HS-5 (cell line): ENCODE measurements around the gene GSTP1.
"Not testable (repeated sequence)": the region's sequence is repeated elsewhere in the genome, so short reads cannot be mapped to it uniquely, and the experiment has no call there.

Source experiments
- DNase-seq: peaks from one replicate; pipeline ENCODE4 v3.0.0-alpha.2; 2012; ENCODE audit warnings: low read depth

The GSTP1 gene

DNA sequence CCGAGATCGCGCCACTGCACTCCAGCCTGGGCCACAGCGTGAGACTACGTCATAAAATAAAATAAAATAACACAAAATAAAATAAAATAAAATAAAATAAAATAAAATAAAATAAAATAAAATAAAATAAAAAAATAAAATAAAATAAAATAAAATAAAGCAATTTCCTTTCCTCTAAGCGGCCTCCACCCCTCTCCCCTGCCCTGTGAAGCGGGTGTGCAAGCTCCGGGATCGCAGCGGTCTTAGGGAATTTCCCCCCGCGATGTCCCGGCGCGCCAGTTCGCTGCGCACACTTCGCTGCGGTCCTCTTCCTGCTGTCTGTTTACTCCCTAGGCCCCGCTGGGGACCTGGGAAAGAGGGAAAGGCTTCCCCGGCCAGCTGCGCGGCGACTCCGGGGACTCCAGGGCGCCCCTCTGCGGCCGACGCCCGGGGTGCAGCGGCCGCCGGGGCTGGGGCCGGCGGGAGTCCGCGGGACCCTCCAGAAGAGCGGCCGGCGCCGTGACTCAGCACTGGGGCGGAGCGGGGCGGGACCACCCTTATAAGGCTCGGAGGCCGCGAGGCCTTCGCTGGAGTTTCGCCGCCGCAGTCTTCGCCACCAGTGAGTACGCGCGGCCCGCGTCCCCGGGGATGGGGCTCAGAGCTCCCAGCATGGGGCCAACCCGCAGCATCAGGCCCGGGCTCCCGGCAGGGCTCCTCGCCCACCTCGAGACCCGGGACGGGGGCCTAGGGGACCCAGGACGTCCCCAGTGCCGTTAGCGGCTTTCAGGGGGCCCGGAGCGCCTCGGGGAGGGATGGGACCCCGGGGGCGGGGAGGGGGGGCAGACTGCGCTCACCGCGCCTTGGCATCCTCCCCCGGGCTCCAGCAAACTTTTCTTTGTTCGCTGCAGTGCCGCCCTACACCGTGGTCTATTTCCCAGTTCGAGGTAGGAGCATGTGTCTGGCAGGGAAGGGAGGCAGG, at the start of gene GSTP1:
TSS of gene GSTP1 (plus strand) at position 566 of the 958 bp plus-strand sequence. CDS start at position 598, 32 bp downstream.
- DNase-seq = peak; percentile 66

- peak; percentile 4 for DNase-seq
These were observed 49.4 kb upstream of the GSTP1 start for GRCh38 chr11:67534070-67534679.

GRCh38 chr11:67535561-67535960, 48.1 kb upstream of the GSTP1 start:
- DNase-seq = no peak

DNA sequence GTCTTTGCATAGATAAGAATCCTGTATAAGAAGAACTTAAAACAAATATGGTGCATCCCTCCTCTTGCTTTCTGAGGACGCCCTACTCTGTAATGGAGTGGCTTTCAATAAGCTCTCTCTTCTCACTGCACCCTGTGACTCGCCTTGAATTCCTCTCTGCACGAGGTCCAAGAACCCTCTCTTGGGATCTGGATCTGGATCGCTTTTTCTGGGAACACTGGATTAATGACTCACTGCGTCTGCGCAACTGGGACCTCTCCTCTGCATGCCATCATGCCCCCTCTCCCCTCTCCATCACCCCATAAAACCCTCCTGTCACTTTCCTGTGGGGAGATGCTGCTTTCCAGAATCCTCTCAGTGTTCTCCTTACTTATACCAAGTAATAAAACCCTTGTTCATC, 45.3 kb upstream of the GSTP1 start:
- no peak for DNase-seq

DNA sequence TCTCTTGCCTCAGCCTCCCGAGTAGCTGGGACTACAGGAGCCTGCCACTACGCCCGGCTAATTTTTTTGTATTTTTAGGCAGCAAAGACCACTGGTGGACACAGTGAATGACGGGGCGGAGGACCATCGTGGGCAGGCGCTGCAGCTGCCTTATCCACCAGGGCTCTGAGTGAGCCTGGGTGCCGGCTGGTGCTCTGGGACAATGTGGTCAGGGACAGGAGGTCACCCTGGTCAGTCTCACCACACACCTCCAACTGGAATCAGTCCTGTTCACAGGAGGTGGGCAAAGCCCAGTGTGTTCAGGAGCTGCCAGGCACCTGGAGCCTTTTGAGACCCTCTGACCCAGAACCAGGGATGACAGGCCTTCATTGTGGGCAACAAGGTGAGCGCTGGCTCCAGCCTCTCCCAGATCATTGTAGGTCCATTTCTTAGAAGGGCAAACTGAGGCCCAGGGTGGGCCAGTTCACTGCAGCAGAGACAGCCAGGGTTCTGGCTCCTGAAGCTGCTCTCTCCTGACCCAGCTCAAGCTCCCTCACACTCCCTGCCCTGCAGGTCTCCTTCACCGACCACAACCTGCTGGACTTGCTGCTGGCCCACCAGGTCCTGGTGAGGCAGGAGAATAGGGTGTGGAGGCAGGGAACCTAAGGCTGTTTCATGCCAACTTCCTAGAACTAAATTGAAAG, 44.6 kb upstream of the GSTP1 start:
- no peak for DNase-seq

GRCh38 chr11:67539550-67539949, 44.1 kb upstream of the GSTP1 start:
- DNase-seq = no peak

DNA sequence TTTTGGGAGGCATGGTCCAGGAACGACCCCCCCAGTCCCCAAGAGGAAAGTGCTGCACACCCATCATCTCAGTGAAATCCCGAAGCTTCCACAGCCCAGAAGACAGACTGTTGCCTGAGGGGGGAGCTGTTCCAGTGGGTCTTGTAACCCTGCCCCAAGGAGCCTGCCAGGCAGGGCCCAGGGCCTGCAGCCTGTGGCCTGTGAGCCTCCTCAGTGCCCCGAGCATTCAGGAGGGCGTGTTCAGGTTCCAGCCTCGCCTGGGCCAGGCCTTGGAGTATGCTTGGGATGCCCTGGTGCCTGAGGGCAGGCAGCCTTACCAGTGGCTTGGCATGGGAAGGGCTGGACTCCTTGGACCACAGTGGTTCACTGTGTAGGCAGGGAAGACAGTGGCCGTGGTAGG, 42.4 kb upstream of the GSTP1 start:
- no peak for DNase-seq

DNA sequence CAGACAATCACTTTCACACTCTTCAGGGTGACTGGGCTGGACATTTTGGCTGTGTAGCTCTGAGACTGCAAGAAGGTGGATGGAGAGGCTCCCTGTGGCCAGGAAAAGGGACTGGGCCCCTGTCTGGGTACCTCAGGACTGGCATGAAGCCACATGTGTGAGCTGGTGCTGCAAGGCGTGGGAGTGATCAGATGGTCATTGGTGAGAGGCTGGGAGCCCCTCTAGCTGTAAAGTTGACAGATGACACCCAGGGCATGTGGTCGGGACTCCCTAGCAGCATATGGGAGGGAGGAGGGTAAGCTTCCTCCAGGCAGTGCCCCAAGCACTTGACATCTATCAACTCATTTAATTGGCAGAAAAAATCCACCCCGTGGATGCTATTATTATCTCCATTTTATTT, 41.4 kb upstream of the GSTP1 start:
- no peak for DNase-seq

GRCh38 chr11:67542971-67543370, 40.6 kb upstream of the GSTP1 start:
- DNase-seq = no peak

DNA sequence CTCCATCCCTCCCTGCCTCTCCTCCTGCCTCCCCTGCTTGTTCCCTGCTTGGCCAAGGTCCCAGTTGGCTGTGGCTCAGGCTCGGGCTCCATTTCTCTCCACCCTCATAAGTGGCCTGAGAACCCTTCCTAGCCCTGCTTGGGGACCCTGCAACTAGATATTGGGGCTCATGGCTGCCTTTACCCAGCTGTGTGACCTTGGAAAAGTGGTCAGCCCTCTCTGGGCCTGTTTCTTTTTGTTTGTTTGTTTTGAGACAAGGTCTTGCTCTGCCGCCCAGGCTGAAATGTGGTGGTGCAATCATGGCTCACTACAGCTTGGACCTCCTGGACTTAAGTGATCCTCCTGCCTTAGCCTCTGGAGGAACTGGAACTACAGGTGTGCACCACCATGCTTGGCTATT, 40.0 kb upstream of the GSTP1 start:
- no peak for DNase-seq

DNA sequence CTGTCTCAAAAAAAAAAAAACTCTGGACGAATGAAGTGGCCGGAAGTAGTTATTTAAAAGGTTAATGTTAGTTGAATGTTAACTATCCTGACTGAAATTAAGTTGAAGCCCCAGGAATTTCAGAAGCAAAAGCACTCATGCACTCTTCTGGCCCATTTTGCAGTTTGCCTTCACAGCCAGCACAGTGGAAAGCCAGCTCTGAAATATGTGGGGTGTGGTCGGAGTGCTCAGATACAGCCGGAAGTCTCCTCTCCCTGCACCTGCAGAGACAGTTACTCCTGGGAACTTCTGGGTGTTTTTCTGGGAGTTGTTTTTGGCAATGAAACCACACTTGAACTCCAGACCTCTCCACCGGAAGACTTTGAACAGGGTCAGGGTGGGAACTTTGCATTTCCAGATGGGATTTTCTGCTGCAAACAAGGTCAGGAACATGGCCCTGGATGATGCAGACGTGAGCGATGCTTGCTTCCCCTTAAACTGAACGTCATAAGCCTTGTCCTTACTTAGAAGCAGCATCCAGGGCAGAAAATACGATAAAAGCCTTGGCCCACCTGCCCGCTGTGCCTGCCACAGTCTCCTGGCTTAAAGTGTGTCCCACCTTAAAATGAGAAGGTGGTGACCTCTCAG, 38.9 kb upstream of the GSTP1 start:
- DNase-seq = no peak

- no peak for DNase-seq
These were observed 38.3 kb upstream of the GSTP1 start for GRCh38 chr11:67545280-67545679.

GRCh38 chr11:67548112-67548511, 35.5 kb upstream of the GSTP1 start:
- not testable (repeated sequence) for DNase-seq

DNA sequence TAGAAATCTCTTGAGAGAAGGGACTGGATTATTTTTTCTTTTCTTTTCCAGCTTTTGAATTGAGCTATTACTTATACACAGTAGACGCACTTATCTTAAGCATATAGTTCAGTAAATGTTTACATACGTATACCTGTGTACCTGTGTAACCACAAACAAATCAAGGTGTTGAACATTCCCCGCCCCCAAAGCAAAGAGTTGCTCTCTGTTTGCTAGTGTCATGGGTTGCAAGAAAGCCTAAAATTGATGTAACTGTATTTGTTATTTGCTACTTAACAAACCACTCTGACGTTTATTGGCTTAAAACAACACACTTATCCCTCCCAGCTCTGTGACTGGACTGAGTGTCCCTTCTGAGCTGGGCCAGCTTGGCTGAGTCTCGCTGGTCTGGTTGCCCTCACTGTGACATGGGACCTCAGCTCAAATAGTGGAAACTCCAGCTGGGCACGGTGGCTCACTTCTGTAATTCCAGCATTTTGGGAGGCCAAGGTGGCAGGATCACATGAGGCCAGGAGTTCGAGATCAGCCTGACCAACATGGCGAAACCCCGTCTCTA, 35.0 kb upstream of the GSTP1 start:
- no peak for DNase-seq

DNA sequence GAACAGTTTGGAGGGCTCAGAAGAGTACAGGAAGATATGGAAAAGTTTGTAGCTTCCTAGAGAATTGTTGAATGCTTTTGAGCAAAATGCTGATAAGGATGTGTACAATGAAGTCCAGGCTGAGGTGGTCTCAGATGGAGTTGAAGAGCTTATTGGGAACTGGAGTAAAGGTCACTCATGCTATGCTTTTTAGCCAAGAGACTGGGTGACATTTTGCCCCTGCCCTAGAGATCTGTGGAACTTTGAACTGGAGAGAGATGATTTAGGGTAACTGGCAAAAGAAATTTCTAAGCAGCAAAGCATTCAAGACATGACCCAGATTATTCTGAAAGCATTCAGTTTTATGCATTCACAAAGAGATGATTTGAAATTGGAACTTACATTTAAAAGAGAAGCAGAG, 32.5 kb upstream of the GSTP1 start:
- DNase-seq = no peak

- not testable (repeated sequence) for DNase-seq
These were observed 31.9 kb upstream of the GSTP1 start for GRCh38 chr11:67551697-67552096.

DNA sequence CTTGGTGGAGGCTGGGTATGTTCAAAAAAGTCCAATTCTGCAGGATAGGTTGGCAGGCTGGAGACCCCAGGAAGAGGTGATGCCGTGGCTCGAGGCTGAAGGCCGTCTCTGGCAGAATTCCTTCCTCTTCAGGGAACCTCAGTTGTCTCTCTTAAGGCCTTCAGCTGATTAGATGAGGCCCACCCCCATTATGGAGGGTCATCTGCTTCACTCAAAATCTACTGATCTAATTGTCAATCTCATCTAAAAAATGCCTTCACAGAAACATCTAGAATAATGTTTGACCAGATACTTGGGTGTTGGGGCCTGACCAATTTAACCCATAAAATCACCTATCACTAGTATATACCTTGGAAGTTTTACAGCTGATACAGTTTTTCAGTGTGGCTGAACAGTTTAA, 27.4 kb upstream of the GSTP1 start:
- no peak for DNase-seq

GRCh38 chr11:67558084-67558772, 25.4 kb upstream of the GSTP1 start:
- DNase-seq = no peak

DNA sequence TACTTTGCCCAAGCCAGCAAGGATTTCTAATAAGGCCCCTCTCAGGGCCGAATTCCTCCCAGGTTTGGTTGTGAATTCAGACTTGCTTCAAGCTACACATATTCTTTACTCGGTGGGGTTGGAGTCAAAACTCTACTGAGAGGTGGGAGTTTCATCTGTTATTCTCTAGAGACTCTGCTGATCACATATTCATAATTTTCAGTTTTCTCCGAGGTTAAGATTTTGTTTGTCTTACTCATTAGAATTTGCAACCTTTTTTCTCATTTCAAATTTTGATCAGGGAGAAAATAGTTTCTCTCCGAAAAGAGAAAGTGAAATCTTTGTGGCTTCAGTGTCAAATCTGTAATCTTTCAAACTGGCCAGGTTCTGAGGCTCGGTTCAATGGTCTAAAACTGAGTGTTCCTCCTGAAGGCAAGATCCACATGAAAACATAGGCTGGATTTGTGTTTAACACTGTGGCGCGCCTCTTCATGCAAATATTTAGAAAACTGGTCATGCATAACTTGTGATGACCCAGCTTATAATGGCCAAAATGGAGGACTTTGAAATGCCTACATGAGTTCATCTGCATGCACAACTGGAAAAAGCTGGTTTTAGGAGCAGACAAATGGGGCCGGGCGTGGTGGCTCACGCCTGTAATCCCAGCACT, 21.5 kb upstream of the GSTP1 start:
- DNase-seq = no peak

DNA sequence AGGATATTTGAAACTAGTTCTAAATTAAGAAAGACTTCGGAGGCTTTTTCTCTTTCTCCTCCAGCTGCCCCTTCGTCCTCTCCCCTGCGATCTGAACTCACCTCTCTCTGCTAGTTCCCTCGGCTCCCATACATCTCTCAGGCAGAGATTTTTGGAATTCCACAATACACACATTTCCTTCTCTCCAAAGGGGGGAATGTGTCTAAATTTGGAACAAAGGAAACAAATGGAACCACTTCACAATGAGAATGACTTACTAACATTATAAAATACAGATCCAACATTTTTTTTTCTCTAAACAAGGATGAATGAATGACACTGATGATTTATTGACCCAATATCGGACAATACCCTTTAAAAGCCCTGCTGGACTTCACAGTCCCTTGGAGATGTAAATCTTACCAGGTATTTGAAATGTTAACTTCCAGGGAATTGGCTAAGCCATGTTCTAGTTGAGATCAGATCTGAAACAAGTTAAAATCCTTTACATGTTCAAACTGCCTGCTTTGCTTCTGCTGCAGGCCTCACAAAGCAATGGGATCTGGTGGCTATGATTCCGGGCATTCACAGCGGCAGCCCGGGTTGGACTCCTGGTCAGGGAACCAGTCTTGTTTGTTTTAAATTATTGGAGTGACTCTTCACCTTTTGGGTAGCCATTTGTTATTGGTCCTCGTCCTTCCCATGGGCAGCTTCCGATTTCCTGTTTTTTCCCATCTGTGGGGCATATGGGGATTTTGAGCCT, 20.5 kb upstream of the GSTP1 start:
- no peak for DNase-seq
